NCI-H2196 (cell line): ENCODE data around the gene NCK2.

ENCODE experiments used
- DNase-seq: peaks from one replicate; lab custom pipeline; 2025; ENCODE audit not compliant: unreplicated experiment; lab: John Stamatoyannopoulos, UW

The NCK2 gene

GRCh38 chr2:105744909-105745853 is at the start of gene NCK2:
Gene NCK2 (plus strand): TSS chr2:105744912. CDS start chr2:105855064, 110,152 bp downstream.
- DNase-seq: peak; percentile 14

GRCh38 chr2:105697781-105698449 is 46.8 kb upstream of the NCK2 start:
- no peak for DNase-seq

- no peak for DNase-seq
Measured at GRCh38 chr2:105698820-105699219, 45.9 kb upstream of the NCK2 start.

DNA sequence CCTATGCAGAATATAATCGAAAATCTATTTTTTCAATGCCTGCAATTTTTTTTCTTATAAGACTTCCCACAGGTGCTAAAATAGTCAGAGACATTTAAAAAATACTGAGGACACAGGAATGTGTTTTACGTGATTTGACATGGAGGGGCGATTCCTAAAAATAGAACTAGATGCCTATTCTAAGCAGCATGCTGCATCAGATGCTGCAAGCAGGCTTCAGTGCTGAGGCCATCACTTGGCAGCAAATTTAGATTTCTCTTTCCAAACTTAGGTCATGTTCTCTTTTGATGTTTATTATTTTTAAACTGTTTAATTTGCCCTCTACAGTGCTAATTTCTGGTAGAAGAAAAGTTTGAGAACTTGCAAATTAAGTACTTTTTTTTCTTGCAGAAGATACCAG is 43.7 kb upstream of the NCK2 start:
- no peak for DNase-seq

GRCh38 chr2:105708697-105709096 is 36.0 kb upstream of the NCK2 start:
- no peak for DNase-seq

- DNase-seq: no peak
Measured at GRCh38 chr2:105711394-105711793, 33.3 kb upstream of the NCK2 start.

GRCh38 chr2:105712166-105712915 is 32.4 kb upstream of the NCK2 start:
- no peak for DNase-seq

GRCh38 chr2:105712981-105713596 is 31.6 kb upstream of the NCK2 start:
- DNase-seq: no peak

- DNase-seq: no peak
Measured at GRCh38 chr2:105714141-105714540, 30.6 kb upstream of the NCK2 start.

- DNase-seq: no peak
Measured at GRCh38 chr2:105718846-105719481, 25.7 kb upstream of the NCK2 start.

GRCh38 chr2:105721991-105722511 is 22.7 kb upstream of the NCK2 start:
- DNase-seq: no peak

DNA sequence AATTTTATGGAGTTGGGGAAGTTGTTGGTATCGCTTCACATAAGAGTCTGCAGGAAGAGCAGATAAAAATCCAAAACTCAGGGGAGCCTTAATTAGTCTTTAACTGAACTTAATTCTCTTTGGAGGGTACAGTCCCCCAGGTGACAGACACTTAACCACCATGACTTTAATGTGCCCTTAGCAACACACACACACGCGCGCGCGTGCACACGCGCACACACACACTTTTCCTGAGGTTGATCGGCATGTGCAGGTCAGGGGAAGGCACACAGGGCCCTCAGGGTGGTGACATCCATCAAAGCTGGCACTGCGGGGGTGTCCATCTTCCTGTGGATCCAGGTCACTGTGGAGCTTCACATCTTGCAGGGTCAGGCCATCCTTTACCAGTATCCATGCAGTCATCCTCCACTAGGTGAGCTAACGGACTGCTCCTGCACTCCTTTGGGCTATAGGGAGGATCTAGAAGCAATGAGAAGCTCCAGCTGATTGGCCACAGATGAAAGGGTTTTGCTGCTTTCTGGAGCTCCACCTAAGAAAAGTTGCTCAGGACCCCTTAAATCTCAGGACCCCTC is 21.9 kb upstream of the NCK2 start:
- no peak for DNase-seq

- no peak for DNase-seq
Measured at GRCh38 chr2:105723431-105723830, 21.3 kb upstream of the NCK2 start.

DNA sequence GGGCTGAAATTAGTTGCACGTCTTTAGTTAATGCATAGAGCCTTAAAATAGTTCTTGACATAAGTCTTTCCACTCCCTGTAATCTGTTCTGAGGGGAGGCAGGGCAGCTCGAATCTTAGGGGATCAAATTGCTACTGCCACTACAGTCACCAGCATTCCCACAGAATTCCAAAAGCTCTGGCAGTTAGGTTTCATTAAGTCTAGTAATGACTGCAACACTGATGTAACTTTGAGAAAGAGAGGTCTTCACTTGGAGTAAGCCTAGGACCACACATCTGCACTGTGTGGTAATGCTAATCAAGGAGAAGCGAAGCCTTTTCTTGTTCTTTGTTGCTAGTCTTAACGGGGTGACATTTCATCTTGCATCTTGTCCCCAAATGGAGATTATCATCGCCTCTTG is 19.3 kb upstream of the NCK2 start:
- no peak for DNase-seq

- no peak for DNase-seq
Measured at GRCh38 chr2:105730170-105730569, 14.5 kb upstream of the NCK2 start.

DNA sequence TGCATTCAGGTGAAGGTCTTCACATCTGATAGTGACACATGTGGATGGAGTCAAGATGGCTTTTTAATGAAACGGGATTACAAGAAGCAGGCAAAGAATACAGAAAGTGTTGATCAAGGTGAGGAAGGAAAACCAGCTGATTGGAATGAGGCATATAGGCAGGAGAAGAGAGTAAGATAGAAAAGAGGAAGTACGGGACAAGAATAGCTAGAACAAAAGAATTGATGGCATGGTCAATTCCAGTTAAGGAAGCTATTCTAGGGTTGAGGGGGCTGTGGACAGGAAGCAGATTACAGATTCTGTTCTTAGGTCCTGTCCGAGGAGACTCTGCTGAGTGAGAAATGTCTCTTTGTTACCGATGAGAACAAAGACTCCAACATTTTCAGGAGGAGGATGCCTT is 13.2 kb upstream of the NCK2 start:
- DNase-seq: no peak

GRCh38 chr2:105732101-105732500 is 12.6 kb upstream of the NCK2 start:
- DNase-seq: no peak

- DNase-seq: no peak
Measured at GRCh38 chr2:105732955-105733607, 11.6 kb upstream of the NCK2 start.

GRCh38 chr2:105733875-105734274 is 10.8 kb upstream of the NCK2 start:
- no peak for DNase-seq
